GF-D8 (cell line): ENCODE results near the gene SNAPC3.
A peak's percentile ranks its signal among the peaks of the same experiment; 100 is the strongest.

Experiments
- DNase-seq: peaks from one replicate; lab custom pipeline; 2025; lab: John Stamatoyannopoulos, UW

The SNAPC3 gene

GRCh38 chr9:15492485-15493150 lies 69.9 kb downstream of the SNAPC3 start:
- DNase-seq, result no peak

GRCh38 chr9:15498246-15498995 lies 75.7 kb downstream of the SNAPC3 start:
- no peak for DNase-seq

GRCh38 chr9:15499139-15499538 lies 76.5 kb downstream of the SNAPC3 start:
- DNase-seq, result no peak

- DNase-seq, result no peak
These were observed 78.5 kb downstream of the SNAPC3 start for GRCh38 chr9:15501179-15501578.

GRCh38 chr9:15501803-15502202 lies 79.1 kb downstream of the SNAPC3 start:
- no peak for DNase-seq

GRCh38 chr9:15505921-15506320 lies 83.2 kb downstream of the SNAPC3 start:
- DNase-seq, result no peak

- no peak for DNase-seq
These were observed 87.5 kb downstream of the SNAPC3 start for GRCh38 chr9:15509931-15510788.

GRCh38 chr9:15510789-15511575 lies 88.3 kb downstream of the SNAPC3 start, which contains the start of gene PSIP1:
Gene PSIP1, minus strand, starts transcription at chr9:15510970. Its CDS starts 782 bp downstream, at chr9:15510188.
- peak; percentile 87 for DNase-seq
